NCI-H82 treated with DMSO at 0.1 percent for 48 hours (cell line): ENCODE results near the gene C10orf105.
A peak's percentile ranks its signal among the peaks of the same experiment; 100 is the strongest.

ENCODE experiments used
- DNase-seq: peaks from one replicate; lab custom pipeline; 2025; ENCODE audit not compliant: unreplicated experiment; lab: John Stamatoyannopoulos, UW

Gene C10orf105

DNA sequence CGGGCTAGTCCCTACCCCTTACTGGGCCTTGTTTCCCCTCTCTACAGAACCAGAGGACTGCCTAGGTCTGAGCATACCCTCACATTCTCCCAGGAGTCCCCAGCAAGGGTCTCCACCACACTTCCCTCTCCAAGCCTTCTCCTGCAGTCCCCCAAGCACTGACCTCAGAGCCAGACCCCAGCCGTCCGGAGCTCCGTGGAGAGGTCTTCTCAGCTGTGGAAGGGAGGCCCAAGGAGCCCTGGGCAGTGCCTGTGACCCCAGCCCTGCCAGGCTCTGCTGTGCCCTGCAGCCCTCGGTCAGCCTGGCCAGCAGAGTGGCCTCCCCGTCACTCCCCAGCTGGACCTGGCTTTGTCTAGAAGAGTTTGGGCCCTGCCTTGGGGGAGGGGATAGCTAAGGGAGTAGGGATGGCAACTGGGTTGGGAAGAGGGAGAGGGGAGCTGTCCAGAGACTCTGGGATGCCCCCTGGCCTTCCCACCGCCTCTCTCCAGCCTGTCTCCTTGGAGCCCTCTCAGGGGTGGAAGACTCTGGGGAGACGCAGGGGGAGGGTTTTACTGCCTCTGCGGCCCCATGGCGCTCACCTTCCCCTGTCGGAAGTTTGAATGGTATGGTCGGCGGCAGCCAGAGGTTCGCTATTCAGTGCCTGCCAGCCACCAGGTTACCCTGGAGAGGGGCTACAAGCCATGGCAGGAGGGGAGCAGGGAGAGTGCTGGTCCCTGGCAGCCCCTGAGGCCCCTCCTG, at the start of gene C10orf105:
Gene C10orf105 (minus strand): TSS at position 315 of the 738 bp plus-strand sequence. CDS start 3,441 bp downstream, outside the sequence.
- DNase-seq, result no peak

- no peak for DNase-seq
Measured at GRCh38 chr10:71767420-71768035, 48.0 kb upstream of the C10orf105 start.

DNA sequence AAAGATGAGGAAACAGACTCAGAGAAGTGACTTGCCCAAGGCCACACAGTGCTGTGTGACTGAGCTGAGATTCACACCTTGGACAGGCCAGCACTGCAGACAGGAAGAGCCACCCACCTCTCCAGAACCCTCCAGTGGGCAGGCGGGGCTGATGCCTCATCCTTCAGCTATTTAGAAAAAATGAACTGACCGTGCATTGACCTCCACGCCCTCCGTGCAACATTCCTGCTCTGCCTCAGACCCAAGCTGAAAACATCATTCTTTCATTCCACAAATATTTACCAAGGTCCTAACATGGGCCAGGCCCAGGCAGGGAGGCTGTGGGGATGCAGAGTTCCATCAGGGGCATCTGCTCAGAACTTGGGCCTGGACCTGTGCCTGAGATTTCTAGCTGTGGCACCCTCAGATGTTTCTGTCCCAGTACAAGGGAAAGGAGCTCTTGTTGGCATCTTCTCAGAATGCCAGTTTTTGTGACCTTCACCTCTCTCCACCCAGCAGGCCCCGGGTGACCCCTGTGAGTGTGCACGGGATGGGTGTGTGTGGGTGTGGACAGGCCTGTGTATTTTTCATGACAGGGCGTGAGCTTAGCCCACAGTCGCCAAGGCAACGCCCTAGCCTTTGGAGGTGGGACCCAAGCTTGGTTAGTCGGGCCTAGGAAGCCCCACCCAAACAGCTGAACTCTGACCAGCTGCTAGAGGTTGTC, 47.3 kb upstream of the C10orf105 start:
- no peak for DNase-seq

DNA sequence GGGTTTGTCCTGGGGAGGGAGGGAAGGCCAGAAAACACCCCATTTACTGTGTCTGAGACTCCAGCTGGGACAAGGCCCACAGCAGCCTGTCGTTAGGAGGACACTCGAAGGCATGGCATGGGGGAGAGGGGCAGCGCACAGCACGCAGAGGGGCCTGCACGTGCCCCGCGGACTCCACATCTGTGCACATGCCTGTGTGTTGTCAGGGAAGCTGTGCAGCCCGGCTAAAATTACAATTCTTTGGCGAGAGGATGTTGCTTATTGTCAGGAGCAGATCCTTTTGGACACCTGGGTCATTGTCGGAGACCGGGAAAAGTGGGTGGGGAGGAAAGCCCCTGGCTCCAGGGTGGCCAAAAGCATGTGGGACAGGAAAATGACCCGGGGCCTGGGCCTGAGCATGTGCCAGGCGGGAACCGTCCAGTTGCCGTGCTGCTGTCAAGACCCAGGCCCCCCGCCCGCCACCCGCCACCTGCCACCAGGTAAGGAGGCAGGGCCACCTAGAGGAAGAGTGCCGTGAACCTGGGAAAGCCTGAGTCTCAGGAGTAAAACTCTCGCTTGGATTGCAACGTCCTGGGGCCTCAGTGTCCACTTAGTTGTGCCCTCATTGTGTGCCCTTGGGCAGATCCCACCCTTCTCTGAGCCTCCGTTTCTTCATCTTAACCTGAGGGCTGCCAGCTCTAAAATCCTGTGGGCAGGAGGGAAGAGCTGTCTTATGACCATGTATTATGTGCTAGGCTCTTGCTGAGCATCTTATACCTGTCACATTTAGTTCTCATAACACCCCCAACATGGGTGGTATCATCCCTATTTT, 46.5 kb upstream of the C10orf105 start:
- DNase-seq, result no peak

DNA sequence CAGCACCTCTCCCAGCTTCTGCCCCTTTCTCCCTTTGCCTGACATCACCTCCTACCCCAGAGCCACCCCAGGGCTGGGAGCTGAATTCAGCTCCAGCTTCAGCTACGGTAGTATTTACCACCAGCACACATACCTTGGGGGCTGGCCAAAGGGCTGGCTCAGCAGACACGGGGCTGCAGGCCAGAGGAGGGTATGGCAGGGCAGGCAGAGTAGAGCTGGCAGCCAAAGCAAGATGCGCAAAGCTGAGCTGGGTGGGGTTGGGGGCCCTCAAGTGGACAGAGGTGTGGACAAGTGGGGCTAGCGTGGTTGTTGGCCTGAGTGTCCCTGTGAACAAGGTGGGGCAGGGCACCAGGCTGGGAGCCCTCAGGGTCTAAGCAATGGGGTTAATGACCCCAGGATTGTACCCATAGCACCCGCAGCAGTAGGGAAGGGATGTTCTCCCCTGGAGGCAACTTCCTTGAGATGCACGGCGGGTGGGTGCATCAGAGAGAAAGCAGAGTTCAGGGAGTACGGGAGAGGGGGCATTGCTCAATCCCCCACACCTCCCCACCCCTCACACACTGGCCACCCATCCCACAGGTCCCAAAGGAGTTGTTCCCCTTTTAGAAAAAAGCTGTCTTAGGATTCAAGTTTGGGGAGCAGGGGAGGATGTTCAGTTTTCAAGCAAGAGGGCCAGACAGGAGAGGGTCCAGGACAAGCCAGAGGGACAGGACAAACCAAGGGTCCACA, 45.8 kb upstream of the C10orf105 start:
- DNase-seq, result no peak

- DNase-seq, result no peak
Measured at GRCh38 chr10:71763352-71764127, 44.0 kb upstream of the C10orf105 start.

DNA sequence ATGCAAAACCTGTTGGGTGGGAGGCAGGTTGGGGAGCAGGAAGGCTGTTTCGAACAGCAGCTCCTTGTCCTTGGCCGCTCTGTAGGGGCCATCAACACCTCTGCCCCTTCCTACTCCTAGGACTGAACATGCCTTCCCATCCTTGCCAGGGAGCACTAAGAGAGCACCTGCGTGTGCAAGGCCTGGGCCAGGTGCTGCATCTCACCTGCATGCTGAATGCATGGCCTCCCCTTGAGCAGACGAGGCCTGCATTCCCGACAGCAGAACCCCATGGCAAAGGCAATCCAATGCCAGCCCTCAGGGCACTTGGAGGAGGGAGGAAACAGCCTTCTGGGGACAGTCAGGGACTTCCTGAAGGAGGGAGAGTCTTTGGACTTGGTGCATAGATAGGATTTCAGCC, 42.7 kb upstream of the C10orf105 start:
- DNase-seq, result no peak

DNA sequence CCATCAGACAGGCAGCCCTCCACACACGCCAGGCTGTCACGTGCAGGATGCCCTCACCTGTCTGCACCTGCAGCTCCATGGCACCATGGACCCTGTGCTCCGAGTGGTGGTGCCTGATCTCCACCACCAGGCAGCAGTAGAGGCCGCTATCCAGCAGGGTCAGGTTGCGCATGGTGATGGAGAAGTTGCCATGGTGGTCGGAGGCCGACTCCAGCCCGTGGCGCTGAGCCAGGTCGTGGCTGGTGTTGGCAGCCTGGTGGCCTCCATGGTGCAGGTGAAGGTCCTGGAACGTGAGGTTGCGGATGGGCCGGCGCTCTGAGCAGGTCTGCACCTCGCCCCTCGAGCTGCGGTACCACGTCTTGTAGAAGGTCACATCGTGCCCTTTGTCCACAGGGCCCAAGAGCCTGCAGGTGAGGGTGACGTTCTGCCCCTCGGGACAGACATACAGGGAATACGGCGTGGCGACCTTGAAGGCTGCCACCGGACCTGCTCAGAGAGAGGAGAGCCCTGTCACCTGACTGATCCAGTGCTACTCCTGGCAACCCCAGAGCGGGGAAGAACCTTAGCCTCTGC, 42.0 kb upstream of the C10orf105 start:
- no peak for DNase-seq

DNA sequence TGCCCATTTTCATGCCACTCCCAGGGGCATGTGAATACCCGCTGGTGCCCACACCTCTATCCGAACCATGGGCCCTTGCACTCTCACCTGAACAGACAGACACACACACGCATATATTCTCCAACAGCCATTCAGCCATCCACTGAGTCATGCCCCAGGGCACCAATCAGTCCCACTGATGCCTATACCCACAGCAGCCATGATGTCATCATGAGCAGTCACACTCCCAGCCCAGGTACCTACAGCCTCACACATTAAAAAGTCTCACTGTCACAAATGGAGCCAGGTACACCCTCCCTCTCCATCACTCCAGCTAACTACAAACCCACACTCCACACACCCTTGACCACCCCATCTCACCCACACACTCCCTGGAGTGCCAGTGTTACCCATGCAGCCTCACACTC, 41.5 kb upstream of the C10orf105 start:
- DNase-seq, result no peak

GRCh38 chr10:71757399-71757922, 37.9 kb upstream of the C10orf105 start:
- DNase-seq, result no peak

DNA sequence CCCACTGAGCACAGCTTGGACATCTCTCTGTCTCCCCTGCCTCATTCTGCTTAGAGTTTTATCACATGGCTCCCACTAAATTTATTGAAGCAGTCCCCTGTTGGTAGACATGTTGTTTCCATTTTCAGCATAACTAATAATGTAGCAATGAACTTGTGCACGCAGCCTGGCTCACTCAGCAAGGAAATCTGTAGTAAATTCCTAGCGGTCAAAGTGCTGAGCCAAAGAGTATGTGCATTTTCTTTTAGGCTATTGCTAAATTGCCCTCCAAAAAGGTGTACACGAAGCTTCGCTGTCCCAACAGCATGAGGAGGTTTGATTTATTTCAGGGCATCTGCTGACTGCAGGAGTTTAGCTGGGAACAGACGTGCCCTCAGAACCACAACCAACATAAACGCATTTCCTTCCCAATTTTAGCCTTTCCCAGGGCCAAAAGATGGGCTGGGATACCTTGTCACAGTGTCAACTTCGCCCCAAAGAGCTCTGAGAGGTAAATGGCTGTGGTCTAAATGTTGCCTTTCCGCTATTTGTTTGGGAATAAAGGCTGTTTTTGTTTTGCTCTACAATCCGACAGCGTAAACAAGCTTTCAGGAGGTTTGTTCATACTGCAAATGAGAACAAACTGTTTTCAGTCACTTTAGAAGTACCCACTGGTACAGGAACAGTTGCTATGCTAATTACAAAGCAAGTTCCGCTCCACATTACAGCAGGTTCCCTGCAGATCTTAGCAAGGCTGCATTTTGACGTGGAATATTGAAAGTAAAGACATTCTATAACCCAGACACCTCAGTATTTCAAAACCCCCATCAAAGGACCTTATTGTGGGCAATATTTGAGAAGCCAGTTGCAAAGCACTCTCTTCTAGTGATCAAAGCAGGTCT, 37.0 kb upstream of the C10orf105 start:
- DNase-seq, result no peak

DNA sequence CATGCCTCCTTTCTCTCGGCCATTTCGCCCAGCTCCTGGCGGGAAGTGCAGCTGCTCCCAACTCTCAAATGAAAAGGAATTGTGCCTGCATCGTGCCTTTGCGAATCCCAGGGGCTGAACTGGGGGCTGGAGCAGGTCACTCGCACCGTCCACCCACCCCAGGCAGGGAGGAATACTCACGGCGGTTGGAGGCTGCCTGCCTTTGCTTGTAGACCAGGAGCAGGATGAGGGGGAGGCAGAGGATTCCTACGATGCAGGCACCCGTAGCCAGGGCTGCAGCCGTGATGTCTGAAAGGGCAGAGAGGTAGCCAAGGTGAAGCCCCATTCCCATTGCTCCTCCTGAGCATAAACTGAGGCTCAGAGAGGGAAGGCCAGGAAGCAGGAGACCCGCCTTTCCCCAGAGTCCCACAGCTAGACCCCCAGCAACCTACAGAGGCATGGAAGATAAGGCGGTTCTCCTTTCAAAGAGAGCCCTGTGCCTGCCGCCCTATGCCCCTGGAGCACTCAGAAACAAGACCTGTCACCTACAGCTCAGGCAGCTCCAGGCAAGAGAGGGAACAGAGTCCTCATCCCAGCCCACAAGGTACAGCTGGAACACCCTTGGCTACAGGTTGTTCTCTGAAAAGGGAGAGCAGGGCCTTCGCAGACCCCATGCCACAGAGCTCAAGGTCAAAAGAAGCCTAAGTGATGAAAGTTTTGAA, 35.8 kb upstream of the C10orf105 start:
- no peak for DNase-seq

- DNase-seq, result no peak
Measured at GRCh38 chr10:71754562-71754961, 35.0 kb upstream of the C10orf105 start.

- no peak for DNase-seq
Measured at GRCh38 chr10:71753960-71754505, 34.5 kb upstream of the C10orf105 start.

- no peak for DNase-seq
Measured at GRCh38 chr10:71753091-71753959, 33.7 kb upstream of the C10orf105 start.

- peak; percentile 35 for DNase-seq
Measured at GRCh38 chr10:71752391-71753090, 33.0 kb upstream of the C10orf105 start.
